H1 (cell line): ENCODE data around the gene COL8A1. TPM values are rescaled to one million over a fixed set of nuclear protein-coding genes. Genes with fewer than 3 reads are reported as not detected.

Experiments used
- CBX5 ChIP-seq: fragments of 300-800, 300-1000 bp; sonication (generic); IDR thresholded peaks from 2 replicates; pipeline ENCODE4 v1.7.1; 2016; ENCODE audit warnings: antibody characterized with exemption, low read length, low read depth
- RFX5 ChIP-seq: IDR thresholded peaks from 2 replicates; pipeline ENCODE4 v1.6.1; 2011; ENCODE audit warnings: low read depth, low read length, improper control_type of control experiment, borderline replicate concordance
- TBP ChIP-seq: IDR thresholded peaks from 2 replicates; pipeline ENCODE4 v1.6.1; 2011; ENCODE audit warnings: low read depth, low read length, improper control_type of control experiment
- polyA plus RNA-seq, 7 experiments: library from polyadenylated mRNA; depleted of rRNA in 3 of 7; stranded (reverse) in 5 of 7; unstranded in 2 of 7; fragments of >200 nt in 5 of 7; fragments of 200-250 nt in 2 of 7; gene quantifications; 1 replicate in 5 of 7; 2 replicates in 1 of 7; 4 replicates in 1 of 7; pipeline versions ENCODE4 v1.2.1 to v1.2.3, GENCODE V29; 2011 to 2013; ENCODE audit warnings: missing spikeins in 2 of 7, mixed read lengths in 2 of 7
- total RNA-seq: library from RNA; stranded (reverse); fragmentation: NEBNext Ultra II Directional; extraction: Animal tissue kit (Norgen Biotek cat#: 25700); gene quantifications from 2 replicates; pipeline ENCODE4 v1.2.1, GENCODE V29; 2021
- TF ChIP-seq, protein P1 (sequence below): fragments of 300-600 bp; sonication (generic); IDR thresholded peaks from 2 replicates; pipeline ENCODE4 v1.7.1; 2012; ENCODE audit warnings: low read length, moderate library complexity, mild to moderate bottlenecking, inconsistent platforms; ENCODE audit not compliant: insufficient replicate concordance
- TF ChIP-seq, protein P2 (sequence below), 3 experiments: IDR thresholded peaks; 1 replicate in 2 of 3; 2 replicates in 1 of 3; pipeline versions ENCODE4 v1.5.1 to v1.6.1; 2011; ENCODE audit warnings: low read length in 3 of 3, mild to moderate bottlenecking in 3 of 3, inconsistent platforms in 2 of 3, low read depth in 1 of 3, moderate library complexity in 1 of 3; ENCODE audit not compliant: insufficient read depth in 1 of 3; ENCODE audit errors: control extremely low read depth in 1 of 3
- TF ChIP-seq, protein P3 (sequence below): IDR thresholded peaks from 2 replicates; pipeline ENCODE4 v1.6.1; 2011; ENCODE audit warnings: low read depth, mild to moderate bottlenecking, low read length; ENCODE audit not compliant: insufficient read depth

The COL8A1 gene
- total and polyA plus RNA-seq, 2 of the 8 experiments (the other 6 are each of a cell fraction or from before 2014, with no cell fraction given) = 0.21 to 1.2 TPM

DNA sequence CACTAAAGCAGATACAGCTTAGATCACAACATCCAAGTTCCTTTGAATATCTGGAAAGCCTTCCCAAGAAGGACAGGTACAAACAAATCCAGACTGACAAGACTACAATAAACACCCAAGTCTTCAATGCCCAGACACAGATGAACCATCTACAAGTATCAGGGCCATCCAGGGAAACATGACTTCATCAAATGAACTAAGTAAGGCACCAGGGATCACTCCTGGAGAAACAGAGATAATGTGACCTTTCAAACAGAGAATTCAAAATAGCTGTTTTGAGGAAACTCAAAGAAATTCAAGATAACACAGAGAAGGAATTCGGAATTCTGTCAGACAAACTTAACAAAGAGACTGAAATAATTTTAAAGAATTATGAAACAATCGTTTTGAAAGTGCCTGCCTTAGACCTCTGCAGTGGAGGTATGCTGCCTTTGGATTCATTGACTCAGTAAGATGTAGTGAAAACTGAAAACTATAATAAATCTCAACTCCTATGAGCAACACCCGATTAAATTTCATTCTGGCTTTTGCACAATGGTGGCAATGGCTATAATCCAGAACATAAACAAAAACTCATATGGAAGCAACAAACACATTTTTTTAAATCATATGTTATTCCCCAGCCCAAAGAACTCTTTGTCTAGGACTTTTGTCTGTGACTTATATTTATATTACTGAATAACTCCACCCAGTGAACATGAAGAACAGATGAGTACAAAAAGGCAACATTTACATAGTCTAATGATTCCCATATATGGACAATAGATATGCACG, 12.6 kb upstream of the COL8A1 start (continued):
- TF ChIP-seq, protein P1, sequence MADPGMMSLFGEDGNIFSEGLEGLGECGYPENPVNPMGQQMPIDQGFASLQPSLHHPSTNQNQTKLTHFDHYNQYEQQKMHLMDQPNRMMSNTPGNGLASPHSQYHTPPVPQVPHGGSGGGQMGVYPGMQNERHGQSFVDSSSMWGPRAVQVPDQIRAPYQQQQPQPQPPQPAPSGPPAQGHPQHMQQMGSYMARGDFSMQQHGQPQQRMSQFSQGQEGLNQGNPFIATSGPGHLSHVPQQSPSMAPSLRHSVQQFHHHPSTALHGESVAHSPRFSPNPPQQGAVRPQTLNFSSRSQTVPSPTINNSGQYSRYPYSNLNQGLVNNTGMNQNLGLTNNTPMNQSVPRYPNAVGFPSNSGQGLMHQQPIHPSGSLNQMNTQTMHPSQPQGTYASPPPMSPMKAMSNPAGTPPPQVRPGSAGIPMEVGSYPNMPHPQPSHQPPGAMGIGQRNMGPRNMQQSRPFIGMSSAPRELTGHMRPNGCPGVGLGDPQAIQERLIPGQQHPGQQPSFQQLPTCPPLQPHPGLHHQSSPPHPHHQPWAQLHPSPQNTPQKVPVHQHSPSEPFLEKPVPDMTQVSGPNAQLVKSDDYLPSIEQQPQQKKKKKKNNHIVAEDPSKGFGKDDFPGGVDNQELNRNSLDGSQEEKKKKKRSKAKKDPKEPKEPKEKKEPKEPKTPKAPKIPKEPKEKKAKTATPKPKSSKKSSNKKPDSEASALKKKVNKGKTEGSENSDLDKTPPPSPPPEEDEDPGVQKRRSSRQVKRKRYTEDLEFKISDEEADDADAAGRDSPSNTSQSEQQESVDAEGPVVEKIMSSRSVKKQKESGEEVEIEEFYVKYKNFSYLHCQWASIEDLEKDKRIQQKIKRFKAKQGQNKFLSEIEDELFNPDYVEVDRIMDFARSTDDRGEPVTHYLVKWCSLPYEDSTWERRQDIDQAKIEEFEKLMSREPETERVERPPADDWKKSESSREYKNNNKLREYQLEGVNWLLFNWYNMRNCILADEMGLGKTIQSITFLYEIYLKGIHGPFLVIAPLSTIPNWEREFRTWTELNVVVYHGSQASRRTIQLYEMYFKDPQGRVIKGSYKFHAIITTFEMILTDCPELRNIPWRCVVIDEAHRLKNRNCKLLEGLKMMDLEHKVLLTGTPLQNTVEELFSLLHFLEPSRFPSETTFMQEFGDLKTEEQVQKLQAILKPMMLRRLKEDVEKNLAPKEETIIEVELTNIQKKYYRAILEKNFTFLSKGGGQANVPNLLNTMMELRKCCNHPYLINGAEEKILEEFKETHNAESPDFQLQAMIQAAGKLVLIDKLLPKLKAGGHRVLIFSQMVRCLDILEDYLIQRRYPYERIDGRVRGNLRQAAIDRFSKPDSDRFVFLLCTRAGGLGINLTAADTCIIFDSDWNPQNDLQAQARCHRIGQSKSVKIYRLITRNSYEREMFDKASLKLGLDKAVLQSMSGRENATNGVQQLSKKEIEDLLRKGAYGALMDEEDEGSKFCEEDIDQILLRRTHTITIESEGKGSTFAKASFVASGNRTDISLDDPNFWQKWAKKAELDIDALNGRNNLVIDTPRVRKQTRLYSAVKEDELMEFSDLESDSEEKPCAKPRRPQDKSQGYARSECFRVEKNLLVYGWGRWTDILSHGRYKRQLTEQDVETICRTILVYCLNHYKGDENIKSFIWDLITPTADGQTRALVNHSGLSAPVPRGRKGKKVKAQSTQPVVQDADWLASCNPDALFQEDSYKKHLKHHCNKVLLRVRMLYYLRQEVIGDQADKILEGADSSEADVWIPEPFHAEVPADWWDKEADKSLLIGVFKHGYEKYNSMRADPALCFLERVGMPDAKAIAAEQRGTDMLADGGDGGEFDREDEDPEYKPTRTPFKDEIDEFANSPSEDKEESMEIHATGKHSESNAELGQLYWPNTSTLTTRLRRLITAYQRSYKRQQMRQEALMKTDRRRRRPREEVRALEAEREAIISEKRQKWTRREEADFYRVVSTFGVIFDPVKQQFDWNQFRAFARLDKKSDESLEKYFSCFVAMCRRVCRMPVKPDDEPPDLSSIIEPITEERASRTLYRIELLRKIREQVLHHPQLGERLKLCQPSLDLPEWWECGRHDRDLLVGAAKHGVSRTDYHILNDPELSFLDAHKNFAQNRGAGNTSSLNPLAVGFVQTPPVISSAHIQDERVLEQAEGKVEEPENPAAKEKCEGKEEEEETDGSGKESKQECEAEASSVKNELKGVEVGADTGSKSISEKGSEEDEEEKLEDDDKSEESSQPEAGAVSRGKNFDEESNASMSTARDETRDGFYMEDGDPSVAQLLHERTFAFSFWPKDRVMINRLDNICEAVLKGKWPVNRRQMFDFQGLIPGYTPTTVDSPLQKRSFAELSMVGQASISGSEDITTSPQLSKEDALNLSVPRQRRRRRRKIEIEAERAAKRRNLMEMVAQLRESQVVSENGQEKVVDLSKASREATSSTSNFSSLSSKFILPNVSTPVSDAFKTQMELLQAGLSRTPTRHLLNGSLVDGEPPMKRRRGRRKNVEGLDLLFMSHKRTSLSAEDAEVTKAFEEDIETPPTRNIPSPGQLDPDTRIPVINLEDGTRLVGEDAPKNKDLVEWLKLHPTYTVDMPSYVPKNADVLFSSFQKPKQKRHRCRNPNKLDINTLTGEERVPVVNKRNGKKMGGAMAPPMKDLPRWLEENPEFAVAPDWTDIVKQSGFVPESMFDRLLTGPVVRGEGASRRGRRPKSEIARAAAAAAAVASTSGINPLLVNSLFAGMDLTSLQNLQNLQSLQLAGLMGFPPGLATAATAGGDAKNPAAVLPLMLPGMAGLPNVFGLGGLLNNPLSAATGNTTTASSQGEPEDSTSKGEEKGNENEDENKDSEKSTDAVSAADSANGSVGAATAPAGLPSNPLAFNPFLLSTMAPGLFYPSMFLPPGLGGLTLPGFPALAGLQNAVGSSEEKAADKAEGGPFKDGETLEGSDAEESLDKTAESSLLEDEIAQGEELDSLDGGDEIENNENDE = no peak
- no peak for TF ChIP-seq RFX5
- TF ChIP-seq CBX5 = no peak
- no peak for TF ChIP-seq TBP
- TF ChIP-seq, protein P2, sequence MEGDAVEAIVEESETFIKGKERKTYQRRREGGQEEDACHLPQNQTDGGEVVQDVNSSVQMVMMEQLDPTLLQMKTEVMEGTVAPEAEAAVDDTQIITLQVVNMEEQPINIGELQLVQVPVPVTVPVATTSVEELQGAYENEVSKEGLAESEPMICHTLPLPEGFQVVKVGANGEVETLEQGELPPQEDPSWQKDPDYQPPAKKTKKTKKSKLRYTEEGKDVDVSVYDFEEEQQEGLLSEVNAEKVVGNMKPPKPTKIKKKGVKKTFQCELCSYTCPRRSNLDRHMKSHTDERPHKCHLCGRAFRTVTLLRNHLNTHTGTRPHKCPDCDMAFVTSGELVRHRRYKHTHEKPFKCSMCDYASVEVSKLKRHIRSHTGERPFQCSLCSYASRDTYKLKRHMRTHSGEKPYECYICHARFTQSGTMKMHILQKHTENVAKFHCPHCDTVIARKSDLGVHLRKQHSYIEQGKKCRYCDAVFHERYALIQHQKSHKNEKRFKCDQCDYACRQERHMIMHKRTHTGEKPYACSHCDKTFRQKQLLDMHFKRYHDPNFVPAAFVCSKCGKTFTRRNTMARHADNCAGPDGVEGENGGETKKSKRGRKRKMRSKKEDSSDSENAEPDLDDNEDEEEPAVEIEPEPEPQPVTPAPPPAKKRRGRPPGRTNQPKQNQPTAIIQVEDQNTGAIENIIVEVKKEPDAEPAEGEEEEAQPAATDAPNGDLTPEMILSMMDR (IDR thresholded peaks at IDR 0.05; ENCODE audit: control extremely low read depth in 1 of 3, insufficient read depth in 1 of 3, low read depth in 1 of 3, low read length in 3 of 3) = no peak
- TF ChIP-seq, protein P3, sequence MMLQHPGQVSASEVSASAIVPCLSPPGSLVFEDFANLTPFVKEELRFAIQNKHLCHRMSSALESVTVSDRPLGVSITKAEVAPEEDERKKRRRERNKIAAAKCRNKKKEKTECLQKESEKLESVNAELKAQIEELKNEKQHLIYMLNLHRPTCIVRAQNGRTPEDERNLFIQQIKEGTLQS = no peak
